Activated CD4-positive, alpha-beta T cell treated with anti-CD3 and anti-CD28 coated beads, Interleukin-2, amount 10 ng/mL, durations not matched to agents 7 days and 5 days (primary cell): ENCODE results near the gene SH3PXD2A. TPM values are rescaled to one million over a fixed set of nuclear protein-coding genes. Genes with fewer than 3 reads are reported as not detected.

ENCODE experiments used
- CTCF ChIA-PET: fragments of 350-600 bp; sonication (Branson Sonifier 250); formaldehyde crosslinking; loops from one replicate; lab custom pipeline; 2021; ENCODE audit warnings: antibody characterized with exemption; lab: Charles Lee
- POLR2A ChIA-PET: fragments of 350-600 bp; sonication (Branson Sonifier 250); formaldehyde crosslinking; loops from one replicate; lab custom pipeline; 2021; ENCODE audit warnings: antibody characterized with exemption; lab: Charles Lee
- DNase-seq: peaks from one replicate; pipeline ENCODE4 v3.0.0-alpha.2; 2020
- H3K27ac Mint-ChIP-seq: one replicate; pipeline ENCODE4 v1.8.0; 2021; ENCODE audit warnings: mild to moderate bottlenecking, moderate library complexity, mixed read lengths
- H3K27me3 Mint-ChIP-seq: one replicate; pipeline ENCODE4 v1.8.0; 2021; ENCODE audit warnings: mixed read lengths
- H3K36me3 Mint-ChIP-seq: one replicate; pipeline ENCODE4 v1.8.0; 2021; ENCODE audit warnings: low read depth, mixed read lengths
- H3K4me1 Mint-ChIP-seq: one replicate; pipeline ENCODE4 v1.8.0; 2021; ENCODE audit warnings: mixed read lengths
- H3K4me3 Mint-ChIP-seq: one replicate; pipeline ENCODE4 v1.8.0; 2021; ENCODE audit warnings: mild to moderate bottlenecking, moderate library complexity, mixed read lengths
- H3K9me3 Mint-ChIP-seq: one replicate; pipeline ENCODE4 v1.8.0; 2021; ENCODE audit warnings: mixed read lengths
- total RNA-seq, 2 experiments: library from RNA; stranded (reverse); gene quantifications; one replicate each; pipeline ENCODE4 v1.2.3, GENCODE V29; 2021

The SH3PXD2A gene
- total RNA-seq, 2 experiments from 2014 or later: 11.9 to 12.7 TPM

DNA sequence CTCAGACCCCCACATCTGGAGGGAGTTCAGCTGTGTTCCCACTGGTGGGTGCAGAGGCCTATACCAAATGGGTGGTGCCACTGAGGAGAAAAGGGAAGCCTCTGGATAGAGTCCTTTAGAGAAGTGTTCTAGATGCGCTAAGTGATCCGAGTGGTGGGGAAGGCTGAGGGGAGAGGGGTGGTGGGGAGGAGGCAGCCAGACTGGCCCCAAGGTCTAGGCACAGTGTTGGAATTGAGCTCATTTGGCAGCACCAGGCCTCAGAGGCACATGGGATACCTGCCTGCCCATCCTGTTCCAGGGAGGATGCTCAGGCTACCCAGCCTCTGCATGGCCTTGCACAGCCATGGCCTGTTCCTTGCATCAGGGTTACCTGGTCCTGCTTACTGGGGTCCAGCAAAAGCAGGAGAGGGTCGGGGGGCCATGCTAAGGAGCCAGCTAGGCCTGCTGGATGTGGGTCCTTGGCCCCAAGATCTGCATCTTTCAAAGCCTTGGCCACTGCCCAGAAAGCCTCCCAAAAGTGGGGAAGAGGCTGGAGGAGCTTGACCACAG lies 262.3 kb downstream of the SH3PXD2A start:
- Mint-ChIP-seq H3K9me3 (no peaks in the 10 kb centered on the region), H3K36me3 (no peaks in the 10 kb centered on the region), H3K4me1 (peaks cover 2% of the 10 kb centered on the region), H3K4me3 (no peak overlapping the region), H3K27ac (no peak overlapping the region), H3K27me3 (no peaks in the 10 kb centered on the region)
- CTCF ChIA-PET: interaction anchor here (0.6 to 1.9 kb wide), 4 partner anchors 12 to 93 kb away, joined by 3 to 9 read pairs (median 5); no protein-coding TSS in a partner anchor
- POLR2A ChIA-PET: no interaction called here
- DNase-seq: no peak

DNA sequence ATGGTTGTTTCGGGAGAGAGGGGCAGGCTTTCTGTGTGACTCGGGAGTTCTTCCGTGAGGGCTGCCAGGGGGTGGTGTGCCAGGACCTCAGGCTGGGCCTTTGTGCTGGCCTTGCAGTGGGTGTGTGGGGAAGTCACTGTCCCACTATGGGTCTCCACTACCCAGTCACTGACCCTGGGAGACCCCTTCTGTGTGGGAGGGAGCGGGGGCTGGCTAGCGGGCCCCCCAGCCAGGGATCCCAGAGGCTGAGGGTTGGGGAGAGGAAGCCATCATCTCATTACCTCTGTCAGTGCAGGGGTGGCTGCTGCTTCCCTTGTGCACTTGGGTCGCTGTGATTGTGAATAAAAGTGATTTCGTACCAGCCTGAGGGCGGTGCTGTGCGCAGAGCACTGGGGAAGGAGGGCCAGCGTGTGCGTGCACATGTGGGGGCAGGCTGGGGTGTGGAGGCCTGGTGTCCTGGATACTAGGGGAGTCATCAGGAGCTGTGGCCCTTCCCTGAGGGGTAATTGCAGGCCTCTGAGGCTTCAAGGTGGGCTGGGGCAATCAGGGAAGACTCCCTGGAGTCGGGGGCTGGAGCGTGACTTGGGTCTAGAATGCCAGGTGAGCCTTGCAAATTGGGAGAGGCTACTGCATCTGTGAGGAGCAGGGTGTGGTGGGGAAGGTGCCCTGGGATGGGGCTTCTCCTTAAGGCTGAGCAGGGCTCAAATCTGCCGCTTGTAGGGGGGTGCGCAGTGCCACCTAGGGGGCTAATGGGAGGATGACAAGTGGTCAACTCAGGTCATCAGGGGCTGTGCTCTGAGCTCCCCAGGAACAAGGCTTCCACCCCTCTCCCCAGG lies 263.0 kb downstream of the SH3PXD2A start:
- no peak overlapping the region for H3K4me3 Mint-ChIP-seq
- peaks cover 2% of the 10 kb centered on the region for H3K4me1 Mint-ChIP-seq
- H3K27me3 Mint-ChIP-seq: no peaks in the 10 kb centered on the region
- peak overlapping the region; percentile 43 for H3K27ac Mint-ChIP-seq
- CTCF ChIA-PET: interaction anchor here (0.6 to 1.9 kb wide), 4 partner anchors 11 to 94 kb away, joined by 3 to 9 read pairs (median 5); no protein-coding TSS in a partner anchor
- no peaks in the 10 kb centered on the region for H3K9me3 Mint-ChIP-seq
- no peaks in the 10 kb centered on the region for H3K36me3 Mint-ChIP-seq
- POLR2A ChIA-PET: no interaction called here
- peak; percentile 42 for DNase-seq

- ChIA-PET CTCF (no interaction called here), POLR2A (no interaction called here)
- Mint-ChIP-seq H3K27ac (no peak overlapping the region), H3K9me3 (no peaks in the 10 kb centered on the region), H3K4me1 (peaks cover 2% of the 10 kb centered on the region), H3K36me3 (no peaks in the 10 kb centered on the region), H3K27me3 (no peaks in the 10 kb centered on the region), H3K4me3 (no peak overlapping the region)
- no peak for DNase-seq
These were observed 264.6 kb downstream of the SH3PXD2A start for GRCh38 chr10:103590744-103591291.

- H3K4me3 Mint-ChIP-seq: no peak overlapping the region
- peaks cover 4% of the 10 kb centered on the region for H3K4me1 Mint-ChIP-seq
- ChIA-PET CTCF (interaction anchor here (0.6 to 1.3 kb wide), 7 partner anchors 10 to 421 kb away, joined by 3 to 5 read pairs (median 3); no protein-coding TSS in a partner anchor), POLR2A (no interaction called here)
- H3K36me3 Mint-ChIP-seq: no peaks in the 10 kb centered on the region
- no peak for DNase-seq
- no peaks in the 10 kb centered on the region for H3K27me3 Mint-ChIP-seq
- no peaks in the 10 kb centered on the region for H3K9me3 Mint-ChIP-seq
- no peak overlapping the region for H3K27ac Mint-ChIP-seq
These were observed 265.3 kb downstream of the SH3PXD2A start for GRCh38 chr10:103590060-103590459.

DNA sequence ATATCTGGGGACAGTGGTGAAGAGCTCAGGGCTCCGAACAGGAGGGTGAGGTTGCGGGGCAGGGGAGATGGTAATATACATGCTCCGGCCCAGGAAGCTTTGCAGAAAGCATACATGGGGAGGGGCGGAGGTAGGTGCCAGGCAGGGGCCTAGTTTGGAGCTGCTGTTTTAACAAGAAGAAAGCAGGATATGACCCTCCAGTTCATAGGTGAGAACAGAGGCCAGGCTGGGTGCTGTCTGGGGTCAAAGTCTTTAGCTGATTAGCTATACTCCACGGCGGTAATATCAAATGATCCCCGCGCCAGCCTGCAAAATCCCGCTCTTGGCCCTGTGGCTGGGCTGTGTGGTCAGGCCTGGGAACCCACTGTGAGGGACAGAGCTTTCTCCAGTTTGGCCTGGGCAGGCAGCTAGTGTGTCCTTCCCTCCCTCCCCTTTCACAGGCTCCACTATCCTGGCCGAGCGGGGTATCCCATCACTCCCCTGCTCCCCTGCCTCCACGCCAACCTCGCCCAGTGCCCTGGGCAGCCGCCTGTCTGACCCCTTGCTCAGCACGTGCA lies 266.2 kb downstream of the SH3PXD2A start:
- Mint-ChIP-seq H3K4me3 (no peak overlapping the region), H3K4me1 (peaks cover 8% of the 10 kb centered on the region), H3K27ac (no peak overlapping the region), H3K27me3 (no peaks in the 10 kb centered on the region), H3K9me3 (no peaks in the 10 kb centered on the region), H3K36me3 (no peaks in the 10 kb centered on the region)
- CTCF ChIA-PET: interaction anchor here (0.5 to 2.1 kb wide), 9 partner anchors 8 to 1282 kb away, joined by 3 to 5 read pairs (median 3); no protein-coding TSS in a partner anchor
- DNase-seq: no peak
- POLR2A ChIA-PET: no interaction called here

- H3K9me3 Mint-ChIP-seq: no peaks in the 10 kb centered on the region
- no peak overlapping the region for H3K27ac Mint-ChIP-seq
- peaks cover 17% of the 10 kb centered on the region for H3K4me1 Mint-ChIP-seq
- CTCF ChIA-PET: no interaction called here
- DNase-seq: no peak
- H3K4me3 Mint-ChIP-seq: no peak overlapping the region
- no peaks in the 10 kb centered on the region for H3K27me3 Mint-ChIP-seq
- no peaks in the 10 kb centered on the region for H3K36me3 Mint-ChIP-seq
- POLR2A ChIA-PET: no interaction called here
These were observed 268.3 kb downstream of the SH3PXD2A start for GRCh38 chr10:103587073-103587472.

DNA sequence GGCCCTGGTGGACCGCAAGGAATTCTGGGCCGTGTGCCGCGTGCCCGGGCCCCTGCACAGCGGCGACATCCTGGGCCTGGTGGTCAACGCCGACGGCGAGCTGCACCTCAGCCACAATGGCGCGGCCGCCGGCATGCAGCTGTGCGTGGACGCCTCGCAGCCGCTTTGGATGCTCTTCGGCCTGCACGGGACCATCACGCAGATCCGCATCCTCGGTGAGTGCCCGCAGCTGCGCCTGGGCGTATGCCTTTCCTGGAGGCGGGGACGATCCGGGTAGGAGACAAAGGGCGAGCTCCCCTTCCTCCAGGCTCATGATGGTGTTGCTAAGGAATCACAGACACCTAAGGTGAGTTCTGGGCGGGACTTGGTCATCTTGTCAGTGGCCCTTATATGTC lies 270.4 kb downstream of the SH3PXD2A start:
- POLR2A ChIA-PET: interaction anchor here (0.6 kb wide), 1 partner anchor 180 kb away, joined by 4 read pairs; no protein-coding TSS in a partner anchor
- Mint-ChIP-seq H3K36me3 (no peaks in the 10 kb centered on the region), H3K4me1 (peaks cover 17% of the 10 kb centered on the region), H3K27ac (peak overlapping the region; percentile 39), H3K9me3 (no peaks in the 10 kb centered on the region), H3K4me3 (peak overlapping the region; percentile 85), H3K27me3 (peaks cover 2% of the 10 kb centered on the region)
- CTCF ChIA-PET: interaction anchor here (0.8 kb wide), 1 partner anchor 29 kb away, joined by 3 read pairs; no protein-coding TSS in a partner anchor
- DNase-seq: no peak

GRCh38 chr10:103584216-103585010 lies 271.0 kb downstream of the SH3PXD2A start:
- POLR2A ChIA-PET: interaction anchor here (0.6 to 0.7 kb wide), 2 partner anchors 180 to 728 kb away, joined by 3 to 4 read pairs; no protein-coding TSS in a partner anchor
- no peaks in the 10 kb centered on the region for H3K9me3 Mint-ChIP-seq
- peak overlapping the region; percentile 85 for H3K4me3 Mint-ChIP-seq
- H3K4me1 Mint-ChIP-seq: peaks cover 17% of the 10 kb centered on the region
- CTCF ChIA-PET: interaction anchor here (0.6 to 0.8 kb wide), 3 partner anchors 30 to 353 kb away, joined by 3 to 5 read pairs (median 3); no protein-coding TSS in a partner anchor
- peak; percentile 78 for DNase-seq
- H3K36me3 Mint-ChIP-seq: no peaks in the 10 kb centered on the region
- H3K27me3 Mint-ChIP-seq: peaks cover 2% of the 10 kb centered on the region
- peak overlapping the region; percentile 92 for H3K27ac Mint-ChIP-seq

DNA sequence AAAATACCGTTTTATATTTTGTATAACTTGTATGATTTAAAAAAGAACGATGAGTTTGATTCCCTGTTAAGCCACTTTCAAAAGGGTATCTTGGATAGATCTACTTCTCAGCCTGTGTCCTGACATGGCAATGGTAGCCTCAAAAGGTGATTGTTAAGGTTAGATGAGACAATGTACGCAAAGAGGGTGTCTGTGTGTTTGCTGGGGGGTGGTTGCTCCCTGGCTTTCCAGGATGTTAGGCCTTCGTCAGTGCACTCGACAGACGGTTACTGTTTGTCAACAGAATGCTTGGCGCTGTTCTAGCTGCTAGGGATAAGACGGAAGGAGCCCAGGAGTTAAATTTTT lies 271.5 kb downstream of the SH3PXD2A start:
- POLR2A ChIA-PET: interaction anchor here (0.6 kb wide), 1 partner anchor 13 kb away, joined by 5 read pairs; no protein-coding TSS in a partner anchor
- no peaks in the 10 kb centered on the region for H3K9me3 Mint-ChIP-seq
- no peaks in the 10 kb centered on the region for H3K36me3 Mint-ChIP-seq
- no peak for DNase-seq
- H3K4me1 Mint-ChIP-seq: peaks cover 17% of the 10 kb centered on the region
- peak overlapping the region; percentile 85 for H3K4me3 Mint-ChIP-seq
- peaks cover 2% of the 10 kb centered on the region for H3K27me3 Mint-ChIP-seq
- CTCF ChIA-PET: interaction anchor here (0.6 to 0.7 kb wide), 2 partner anchors 56 to 353 kb away, joined by 3 to 5 read pairs; no protein-coding TSS in a partner anchor
- H3K27ac Mint-ChIP-seq: peak overlapping the region; percentile 92

DNA sequence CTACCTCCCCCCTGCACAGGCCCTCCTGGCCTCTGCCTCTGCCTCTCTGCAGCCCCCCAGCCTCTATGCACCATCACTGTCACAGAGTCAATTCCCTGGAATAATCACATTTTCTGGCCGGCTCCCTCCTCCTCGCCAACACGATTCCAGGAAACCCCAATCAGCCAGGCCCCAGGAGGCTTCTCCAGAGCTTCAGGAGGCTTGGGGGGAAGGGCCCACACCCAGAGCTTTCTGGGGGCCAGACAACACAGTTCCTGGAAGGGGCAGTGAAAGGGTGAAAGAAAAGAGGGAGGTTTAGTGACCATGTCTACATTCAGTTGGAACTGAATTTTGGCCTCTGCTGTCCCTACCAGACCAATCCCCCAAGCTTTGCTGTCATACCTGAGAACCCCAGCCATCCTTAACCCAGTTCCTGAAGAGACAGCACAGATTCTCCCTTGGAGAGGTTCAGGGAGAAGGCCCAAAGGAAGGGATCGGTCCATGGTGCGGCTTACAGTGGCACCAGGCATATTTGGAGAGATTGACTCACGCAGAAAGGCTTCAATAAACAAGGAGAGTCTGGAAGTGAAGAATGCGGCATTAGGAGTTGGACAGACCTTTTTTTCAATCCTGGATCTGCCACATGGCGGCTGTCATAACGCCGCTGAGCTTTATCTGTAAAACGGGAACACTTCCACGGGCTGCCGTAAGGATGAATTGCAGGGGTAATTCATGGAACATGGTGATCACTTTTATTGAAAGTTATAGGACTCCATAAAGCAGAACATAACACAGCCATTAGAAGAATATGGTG lies 272.8 kb downstream of the SH3PXD2A start:
- ChIA-PET CTCF (interaction anchor here (1.0 to 1.3 kb wide), 3 partner anchors 10 to 104 kb away, joined by 3 to 4 read pairs (median 3); no protein-coding TSS in a partner anchor), POLR2A (no interaction called here)
- Mint-ChIP-seq H3K4me3 (peak overlapping the region; percentile 51), H3K27me3 (peaks cover 2% of the 10 kb centered on the region), H3K4me1 (peaks cover 15% of the 10 kb centered on the region), H3K9me3 (no peaks in the 10 kb centered on the region), H3K27ac (no peak overlapping the region), H3K36me3 (no peaks in the 10 kb centered on the region)
- no peak for DNase-seq

- Mint-ChIP-seq H3K36me3 (no peaks in the 10 kb centered on the region), H3K27ac (no peak overlapping the region), H3K4me1 (peaks cover 15% of the 10 kb centered on the region), H3K27me3 (peaks cover 2% of the 10 kb centered on the region), H3K4me3 (no peak overlapping the region), H3K9me3 (no peaks in the 10 kb centered on the region)
- ChIA-PET CTCF (interaction anchor here (0.8 to 1.8 kb wide), 5 partner anchors 8 to 106 kb away, joined by 3 to 5 read pairs (median 3); no protein-coding TSS in a partner anchor), POLR2A (no interaction called here)
- no peak for DNase-seq
These were observed 273.9 kb downstream of the SH3PXD2A start for GRCh38 chr10:103581499-103581898.
